Keratinocyte (primary cell): ENCODE measurements around the gene LILRA6. TPM values are rescaled to one million over a fixed set of nuclear protein-coding genes. Genes with fewer than 3 reads are reported as not detected.

ENCODE experiments used
- DNase-seq: peaks from one replicate; pipeline ENCODE4 v3.0.0-alpha.2; 2011; ENCODE audit warnings: low read depth, missing footprints, low spot score
- FAIRE-seq: peaks from 2 replicates; lab custom pipeline; 2011; peaks lifted over from hg19 to GRCh38; lab: Jason Lieb, UNC
- H2AFZ ChIP-seq: 2 replicates; pipeline ENCODE4 v1.6.0; 2012; ENCODE audit warnings: low read length, control low read depth, inconsistent platforms; ENCODE audit not compliant: control insufficient read depth
- H3K27ac ChIP-seq: 2 replicates; pipeline ENCODE4 v1.5.1; 2011; ENCODE audit warnings: low read length; ENCODE audit not compliant: control insufficient read depth, insufficient read depth
- H3K27me3 ChIP-seq: 3 replicates; pipeline ENCODE4 v1.6.0; 2011; ENCODE audit warnings: low read length; ENCODE audit not compliant: control insufficient read depth, insufficient read depth; ENCODE audit errors: extremely low read depth
- H3K36me3 ChIP-seq, 2 experiments: 2 replicates in 1 of 2; 3 replicates in 1 of 2; pipeline ENCODE4 v1.5.1; 2011; ENCODE audit warnings: low read length in 2 of 2, mild to moderate bottlenecking in 1 of 2; ENCODE audit not compliant: control insufficient read depth in 2 of 2, insufficient read depth in 2 of 2; ENCODE audit errors: extremely low read depth in 1 of 2
- H3K4me1 ChIP-seq: 3 replicates; pipeline ENCODE4 v1.5.1; 2011; ENCODE audit warnings: low read length; ENCODE audit not compliant: control insufficient read depth, insufficient read depth; ENCODE audit errors: extremely low read depth
- H3K4me2 ChIP-seq: 3 replicates; pipeline ENCODE4 v1.6.0; 2011; ENCODE audit warnings: low read depth, low read length; ENCODE audit not compliant: control insufficient read depth, insufficient read depth; ENCODE audit errors: extremely low read depth
- H3K4me3 ChIP-seq, 3 experiments: fragments of 200-600 bp in 1 of 3; sonication (generic) in 1 of 3; 2 replicates in 2 of 3; 3 replicates in 1 of 3; pipeline ENCODE4 v1.5.1; 2011 to 2016; ENCODE audit warnings: low read length in 3 of 3, mild to moderate bottlenecking in 3 of 3, control low read depth in 2 of 3, inconsistent platforms in 1 of 3, low read depth in 1 of 3, mixed read lengths in 1 of 3, mixed run types in 1 of 3, moderate library complexity in 1 of 3; ENCODE audit not compliant: control insufficient read depth in 2 of 3, insufficient read depth in 2 of 3; ENCODE audit errors: extremely low read depth in 1 of 3
- H3K79me2 ChIP-seq: 2 replicates; pipeline ENCODE4 v1.6.0; 2012; ENCODE audit warnings: low read length; ENCODE audit not compliant: control insufficient read depth, insufficient read depth
- H3K9ac ChIP-seq: 3 replicates; pipeline ENCODE4 v1.6.0; 2011; ENCODE audit warnings: low read length; ENCODE audit not compliant: control insufficient read depth, insufficient read depth; ENCODE audit errors: extremely low read depth
- H3K9me1 ChIP-seq: 3 replicates; pipeline ENCODE4 v1.6.0; 2011; ENCODE audit warnings: low read length; ENCODE audit not compliant: control insufficient read depth, insufficient read depth; ENCODE audit errors: extremely low read depth
- H3K9me3 ChIP-seq: 2 replicates; pipeline ENCODE4 v1.5.1; 2012; ENCODE audit warnings: low read depth, low read length; ENCODE audit not compliant: control insufficient read depth
- H4K20me1 ChIP-seq: 3 replicates; pipeline ENCODE4 v1.6.0; 2011; ENCODE audit warnings: low read length; ENCODE audit not compliant: control insufficient read depth, insufficient read depth; ENCODE audit errors: extremely low read depth
- EZH2 ChIP-seq: IDR thresholded peaks from one replicate; pipeline ENCODE4 v1.6.1; 2012; ENCODE audit warnings: inconsistent platforms, mild to moderate bottlenecking, low read length, moderate library complexity
- dilution Hi-C: fragments of 300-500 bp; cut with MboI; formaldehyde crosslinking; loops from one replicate; pipeline ENCODE4 v1.7.0; 2020; ENCODE audit warnings: low sequenced_read_pairs; ENCODE audit not compliant: extremely low pct_ligation_motif_present
- polyA plus RNA-seq, 5 experiments: library from polyadenylated mRNA; depleted of rRNA in 3 of 5; stranded (reverse) in 3 of 5; stranded (forward) in 1 of 5; unstranded in 1 of 5; fragments of >200 nt; gene quantifications; 1 replicate in 1 of 5; 2 replicates in 3 of 5; 3 replicates in 1 of 5; pipeline versions ENCODE4 v1.2.1 to v1.2.3, GENCODE V29; 2011 to 2012; ENCODE audit warnings: missing spikeins in 2 of 5, low read depth in 1 of 5, low replicate concordance in 1 of 5
- TF ChIP-seq, protein P1 (sequence below), 3 experiments: IDR thresholded peaks in 1 of 3; conservative IDR thresholded peaks in 1 of 3; optimal IDR thresholded peaks in 1 of 3; 2 replicates in 2 of 3; 3 replicates in 1 of 3; pipeline versions ENCODE3 to v1.5.1; 2011; ENCODE audit warnings: low read length in 3 of 3, mild to moderate bottlenecking in 3 of 3, moderate library complexity in 2 of 3, control low read depth in 1 of 3, inconsistent platforms in 1 of 3; ENCODE audit not compliant: insufficient read depth in 2 of 3; ENCODE audit errors: extremely low read depth in 1 of 3

LILRA6 gene
- polyA plus RNA-seq, 1 donor (not counting 4 experiments of a cell fraction or from before 2014, with no cell fraction given): not detected

DNA sequence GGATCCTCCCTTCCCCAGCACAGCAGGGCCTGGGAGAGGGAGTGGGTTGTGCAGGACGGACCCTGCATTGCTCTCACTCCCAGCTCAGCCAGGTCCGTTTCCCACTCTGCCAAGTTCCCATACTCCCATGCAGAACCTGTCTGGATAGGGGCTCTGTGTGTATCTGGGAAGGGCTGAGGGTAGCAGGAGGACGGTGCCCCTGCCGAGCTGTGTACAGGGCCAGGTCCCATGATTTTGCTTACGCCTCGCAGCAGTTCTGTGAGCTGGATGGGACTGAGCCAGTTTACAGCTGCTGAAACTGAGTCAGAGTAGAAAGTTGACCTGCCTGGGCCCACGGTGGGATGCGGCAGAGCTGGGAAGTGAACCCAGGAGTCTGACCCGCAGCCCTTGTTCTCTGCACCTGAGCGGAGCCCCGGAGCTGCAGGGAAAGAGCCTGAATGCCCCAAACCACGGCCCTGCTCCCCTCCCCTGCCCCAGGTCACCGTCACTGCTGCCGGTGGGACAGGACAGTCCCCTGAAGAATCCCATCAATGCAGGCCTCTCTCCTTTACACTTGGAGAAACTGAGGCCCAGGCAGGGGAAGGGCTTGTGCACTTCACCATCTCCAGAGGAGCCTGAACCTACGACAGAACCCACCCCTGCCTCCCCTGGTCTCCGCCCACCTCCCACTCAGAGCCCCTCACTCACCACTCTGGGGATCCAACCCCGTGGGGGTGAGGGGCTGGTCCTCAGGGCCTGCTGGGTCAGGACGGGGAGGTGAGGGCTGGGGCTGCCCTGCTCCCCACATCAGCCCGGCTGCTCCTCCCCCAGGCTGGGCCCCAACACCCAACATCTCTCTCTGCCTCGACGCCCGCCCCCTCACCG is 11.0 kb upstream of the LILRA6 start:
- no peak for FAIRE-seq
- Histone ChIP-seq H3K27me3 (peaks cover 17% of the 10 kb centered on the region), H3K9me1 (no peaks in the 10 kb centered on the region), H2AFZ (no peak overlapping the region), H3K9ac (no peak overlapping the region), H3K9me3 (no peaks in the 10 kb centered on the region), H3K79me2 (no peaks in the 10 kb centered on the region), H3K4me3 (no peak overlapping the region), H3K4me2 (no peak overlapping the region), H4K20me1 (no peaks in the 10 kb centered on the region), H3K27ac (no peak overlapping the region), H3K4me1 (no peaks in the 10 kb centered on the region), H3K36me3 (no peaks in the 10 kb centered on the region)
- no peak for DNase-seq
- no peak for TF ChIP-seq EZH2
- TF ChIP-seq, protein P1, sequence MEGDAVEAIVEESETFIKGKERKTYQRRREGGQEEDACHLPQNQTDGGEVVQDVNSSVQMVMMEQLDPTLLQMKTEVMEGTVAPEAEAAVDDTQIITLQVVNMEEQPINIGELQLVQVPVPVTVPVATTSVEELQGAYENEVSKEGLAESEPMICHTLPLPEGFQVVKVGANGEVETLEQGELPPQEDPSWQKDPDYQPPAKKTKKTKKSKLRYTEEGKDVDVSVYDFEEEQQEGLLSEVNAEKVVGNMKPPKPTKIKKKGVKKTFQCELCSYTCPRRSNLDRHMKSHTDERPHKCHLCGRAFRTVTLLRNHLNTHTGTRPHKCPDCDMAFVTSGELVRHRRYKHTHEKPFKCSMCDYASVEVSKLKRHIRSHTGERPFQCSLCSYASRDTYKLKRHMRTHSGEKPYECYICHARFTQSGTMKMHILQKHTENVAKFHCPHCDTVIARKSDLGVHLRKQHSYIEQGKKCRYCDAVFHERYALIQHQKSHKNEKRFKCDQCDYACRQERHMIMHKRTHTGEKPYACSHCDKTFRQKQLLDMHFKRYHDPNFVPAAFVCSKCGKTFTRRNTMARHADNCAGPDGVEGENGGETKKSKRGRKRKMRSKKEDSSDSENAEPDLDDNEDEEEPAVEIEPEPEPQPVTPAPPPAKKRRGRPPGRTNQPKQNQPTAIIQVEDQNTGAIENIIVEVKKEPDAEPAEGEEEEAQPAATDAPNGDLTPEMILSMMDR (optimal IDR thresholded peaks at IDR 0.05 in 1 of 3, IDR thresholded peaks at IDR 0.05 in 1 of 3, conservative IDR thresholded peaks at IDR 0.05 in 1 of 3; ENCODE audit: extremely low read depth in 1 of 3, insufficient read depth in 2 of 3, low read length in 3 of 3): no peak
- dilution Hi-C loops: no loop called here

DNA sequence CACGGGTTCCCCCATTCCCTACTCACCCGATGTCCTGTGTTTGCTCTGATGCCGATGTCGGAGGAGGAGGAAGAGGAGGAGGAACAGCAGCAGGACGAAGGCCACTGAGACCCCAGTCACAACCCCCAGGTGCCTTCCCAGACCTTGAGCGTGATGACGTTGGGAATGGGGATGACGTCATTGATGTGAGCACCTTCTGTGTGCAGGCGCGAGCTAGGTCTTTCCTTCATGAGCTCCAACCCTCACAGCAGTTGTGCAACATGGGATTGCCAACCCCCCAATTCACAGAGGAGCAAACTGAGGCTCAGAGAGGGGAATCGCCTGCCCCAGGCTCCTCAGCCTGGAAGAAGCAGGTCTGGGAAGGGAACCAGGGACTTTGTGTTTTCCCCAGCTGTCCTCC is 10.3 kb upstream of the LILRA6 start:
- FAIRE-seq (no peak), DNase-seq (no peak)
- no peak overlapping the region for H3K27ac ChIP-seq
- H3K9me1 ChIP-seq: no peaks in the 10 kb centered on the region
- H3K4me2 ChIP-seq: no peak overlapping the region
- no peaks in the 10 kb centered on the region for H3K9me3 ChIP-seq
- H3K27me3 ChIP-seq: peaks cover 17% of the 10 kb centered on the region
- TF ChIP-seq, protein P1 (optimal IDR thresholded peaks at IDR 0.05 in 1 of 3, IDR thresholded peaks at IDR 0.05 in 1 of 3, conservative IDR thresholded peaks at IDR 0.05 in 1 of 3; ENCODE audit: extremely low read depth in 1 of 3, insufficient read depth in 2 of 3, low read length in 3 of 3): no peak
- TF ChIP-seq EZH2: no peak
- dilution Hi-C loops: no loop called here
- no peak overlapping the region for H3K4me3 ChIP-seq
- no peaks in the 10 kb centered on the region for H3K79me2 ChIP-seq
- no peaks in the 10 kb centered on the region for H4K20me1 ChIP-seq
- no peaks in the 10 kb centered on the region for H3K36me3 ChIP-seq
- H2AFZ ChIP-seq: no peak overlapping the region
- no peak overlapping the region for H3K9ac ChIP-seq
- H3K4me1 ChIP-seq: no peaks in the 10 kb centered on the region
